ENCODE data around the gene FHIT.

DNA sequence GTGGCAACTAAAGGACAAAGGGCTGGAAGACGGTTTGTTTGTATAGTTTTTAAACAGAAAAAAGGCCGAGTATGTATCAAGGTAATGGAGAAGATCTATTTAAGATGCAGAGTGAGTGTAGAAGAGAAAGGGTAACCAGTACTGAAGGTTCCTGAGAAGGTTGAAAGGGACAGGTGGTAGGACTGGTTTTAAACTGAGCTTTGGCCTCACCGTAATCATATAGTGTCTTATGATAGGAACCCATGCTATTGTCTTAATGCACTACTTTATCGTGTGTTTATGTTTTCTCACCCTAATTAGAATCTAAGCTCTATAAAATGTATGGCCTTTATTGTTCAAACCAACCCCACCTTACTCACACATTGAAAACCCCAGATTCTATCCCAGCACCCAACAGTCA is 32.7 kb downstream of the FHIT start:
- TF ChIP-seq POLR2A (IDR thresholded peaks at IDR 0.05; ENCODE audit: low read length) (no peak), GATA1 (IDR thresholded peaks at IDR 0.05; ENCODE audit: low read depth, low read length) (no peak)

All from erythroblast (primary cell).